Mammary epithelial cell (primary cell): ENCODE data around the gene CCNE1.

Source experiments
- EZH2 ChIP-seq: IDR thresholded peaks from 2 replicates; pipeline ENCODE4 v1.6.1; 2012; ENCODE audit warnings: low read length, inconsistent platforms, borderline replicate concordance
- TF ChIP-seq, protein P1 (sequence below), 2 donors: IDR thresholded peaks in 1 of 2; conservative IDR thresholded peaks in 1 of 2; 2 replicates each; pipeline ENCODE4 v1.5.1; 2011 to 2012; ENCODE audit warnings: inconsistent platforms in 2 of 2, low read length in 2 of 2, mild to moderate bottlenecking in 2 of 2, control low read depth in 1 of 2, low read depth in 1 of 2; ENCODE audit not compliant: insufficient read depth in 1 of 2; ENCODE audit errors: extremely low read depth in 1 of 2

DNA sequence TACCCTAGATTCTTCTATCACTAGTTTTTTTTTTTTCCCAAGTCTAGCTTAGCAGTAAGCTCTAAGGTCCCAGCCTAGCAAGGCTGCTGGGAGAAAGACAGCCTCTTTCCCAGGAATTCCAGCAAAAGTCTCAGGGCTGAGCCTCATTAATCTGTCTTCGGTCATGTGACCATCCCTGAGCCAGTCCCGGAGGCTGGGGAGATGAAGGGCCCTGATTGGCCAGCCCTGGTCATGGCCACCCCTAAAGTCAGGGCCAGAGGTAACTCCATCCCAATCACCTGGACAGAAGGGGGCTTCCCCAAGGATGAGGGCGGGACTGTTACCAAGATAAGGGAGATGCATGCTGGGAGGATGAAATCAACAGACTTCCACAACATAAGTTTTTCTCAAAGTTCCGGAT is 43.3 kb downstream of the CCNE1 start:
- TF ChIP-seq EZH2 = no peak
- TF ChIP-seq, protein P1, sequence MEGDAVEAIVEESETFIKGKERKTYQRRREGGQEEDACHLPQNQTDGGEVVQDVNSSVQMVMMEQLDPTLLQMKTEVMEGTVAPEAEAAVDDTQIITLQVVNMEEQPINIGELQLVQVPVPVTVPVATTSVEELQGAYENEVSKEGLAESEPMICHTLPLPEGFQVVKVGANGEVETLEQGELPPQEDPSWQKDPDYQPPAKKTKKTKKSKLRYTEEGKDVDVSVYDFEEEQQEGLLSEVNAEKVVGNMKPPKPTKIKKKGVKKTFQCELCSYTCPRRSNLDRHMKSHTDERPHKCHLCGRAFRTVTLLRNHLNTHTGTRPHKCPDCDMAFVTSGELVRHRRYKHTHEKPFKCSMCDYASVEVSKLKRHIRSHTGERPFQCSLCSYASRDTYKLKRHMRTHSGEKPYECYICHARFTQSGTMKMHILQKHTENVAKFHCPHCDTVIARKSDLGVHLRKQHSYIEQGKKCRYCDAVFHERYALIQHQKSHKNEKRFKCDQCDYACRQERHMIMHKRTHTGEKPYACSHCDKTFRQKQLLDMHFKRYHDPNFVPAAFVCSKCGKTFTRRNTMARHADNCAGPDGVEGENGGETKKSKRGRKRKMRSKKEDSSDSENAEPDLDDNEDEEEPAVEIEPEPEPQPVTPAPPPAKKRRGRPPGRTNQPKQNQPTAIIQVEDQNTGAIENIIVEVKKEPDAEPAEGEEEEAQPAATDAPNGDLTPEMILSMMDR (conservative IDR thresholded peaks at IDR 0.05 in 1 of 2, IDR thresholded peaks at IDR 0.05 in 1 of 2; ENCODE audit: extremely low read depth in 1 of 2, insufficient read depth in 1 of 2, low read depth in 1 of 2, low read length in 2 of 2) = no peak
